ENCODE results near the gene CTNNA3. TPM values are rescaled to one million over a fixed set of nuclear protein-coding genes. Genes with fewer than 3 reads are reported as not detected.

Gene CTNNA3
- total RNA-seq, 4 donors from 2014 or later, result 0.47 to 3.3 (median 0.80) TPM; not detected in 1

DNA sequence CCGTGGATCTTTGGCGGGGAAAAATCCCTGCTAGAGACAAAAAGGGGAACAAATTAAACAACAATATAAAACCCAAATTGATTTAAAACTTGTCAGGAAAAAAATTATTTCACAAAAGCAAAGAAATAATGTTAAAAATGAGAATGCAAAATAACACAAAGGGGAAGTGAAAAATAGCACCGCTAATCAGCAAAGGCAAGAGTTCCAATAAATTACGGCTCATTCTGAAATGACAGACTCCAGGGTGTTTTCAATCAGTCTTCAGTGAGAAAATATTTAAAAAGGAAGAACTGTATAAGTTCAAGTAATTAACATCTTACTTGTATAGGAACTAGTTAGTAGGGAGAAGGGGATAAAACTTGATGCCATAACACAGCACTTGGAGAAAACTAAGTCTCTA is 433.3 kb downstream of the CTNNA3 start:
- DNase-seq, result no peak
- Histone ChIP-seq H3K36me3 (no peaks in the 10 kb centered on the region), H3K4me1 (peaks cover 0 to 4% (median 0%) of the 10 kb centered on the region in 4 donors), H3K27me3 (no peaks in the 10 kb centered on the region), H3K27ac (no peak overlapping the region), H3K4me3 (no peak overlapping the region), H3K9me3 (no peaks in the 10 kb centered on the region)
- TF ChIP-seq, protein P1, sequence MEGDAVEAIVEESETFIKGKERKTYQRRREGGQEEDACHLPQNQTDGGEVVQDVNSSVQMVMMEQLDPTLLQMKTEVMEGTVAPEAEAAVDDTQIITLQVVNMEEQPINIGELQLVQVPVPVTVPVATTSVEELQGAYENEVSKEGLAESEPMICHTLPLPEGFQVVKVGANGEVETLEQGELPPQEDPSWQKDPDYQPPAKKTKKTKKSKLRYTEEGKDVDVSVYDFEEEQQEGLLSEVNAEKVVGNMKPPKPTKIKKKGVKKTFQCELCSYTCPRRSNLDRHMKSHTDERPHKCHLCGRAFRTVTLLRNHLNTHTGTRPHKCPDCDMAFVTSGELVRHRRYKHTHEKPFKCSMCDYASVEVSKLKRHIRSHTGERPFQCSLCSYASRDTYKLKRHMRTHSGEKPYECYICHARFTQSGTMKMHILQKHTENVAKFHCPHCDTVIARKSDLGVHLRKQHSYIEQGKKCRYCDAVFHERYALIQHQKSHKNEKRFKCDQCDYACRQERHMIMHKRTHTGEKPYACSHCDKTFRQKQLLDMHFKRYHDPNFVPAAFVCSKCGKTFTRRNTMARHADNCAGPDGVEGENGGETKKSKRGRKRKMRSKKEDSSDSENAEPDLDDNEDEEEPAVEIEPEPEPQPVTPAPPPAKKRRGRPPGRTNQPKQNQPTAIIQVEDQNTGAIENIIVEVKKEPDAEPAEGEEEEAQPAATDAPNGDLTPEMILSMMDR (IDR thresholded peaks at IDR 0.05), result no peak
- no peak for TF ChIP-seq POLR2A (IDR thresholded peaks at IDR 0.05)

DNA sequence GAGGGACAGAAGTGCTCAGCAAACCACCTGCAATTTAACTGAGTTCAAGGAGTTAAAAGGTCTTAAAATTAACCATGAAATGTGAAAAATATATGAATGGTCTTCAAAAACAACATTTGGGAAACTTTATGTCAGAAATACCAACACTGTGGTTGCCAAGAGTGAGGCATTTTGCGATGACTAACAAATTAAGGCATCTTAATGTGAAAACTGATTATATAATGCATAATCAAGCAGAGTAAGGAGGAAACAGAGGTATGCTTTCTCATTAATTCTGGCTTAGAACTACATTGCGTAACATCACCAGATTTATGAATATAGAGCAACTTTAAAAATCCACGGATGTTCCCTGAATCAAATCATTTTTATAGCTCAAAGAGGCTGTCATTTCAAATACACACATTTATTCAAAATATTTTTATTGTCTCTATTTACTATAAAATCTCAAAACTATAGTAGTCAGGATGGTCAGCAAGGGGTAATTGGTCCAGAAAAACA is 434.6 kb downstream of the CTNNA3 start:
- H3K4me1 ChIP-seq, result peaks cover 0 to 4% (median 0%) of the 10 kb centered on the region in 4 donors
- no peak for TF ChIP-seq POLR2A (IDR thresholded peaks at IDR 0.05)
- TF ChIP-seq, protein P1 (IDR thresholded peaks at IDR 0.05), result no peak
- H3K27me3 ChIP-seq, result no peaks in the 10 kb centered on the region
- H3K9me3 ChIP-seq, result no peaks in the 10 kb centered on the region
- no peak overlapping the region for H3K4me3 ChIP-seq
- no peaks in the 10 kb centered on the region for H3K36me3 ChIP-seq
- DNase-seq, result no peak
- no peak overlapping the region for H3K27ac ChIP-seq

DNA sequence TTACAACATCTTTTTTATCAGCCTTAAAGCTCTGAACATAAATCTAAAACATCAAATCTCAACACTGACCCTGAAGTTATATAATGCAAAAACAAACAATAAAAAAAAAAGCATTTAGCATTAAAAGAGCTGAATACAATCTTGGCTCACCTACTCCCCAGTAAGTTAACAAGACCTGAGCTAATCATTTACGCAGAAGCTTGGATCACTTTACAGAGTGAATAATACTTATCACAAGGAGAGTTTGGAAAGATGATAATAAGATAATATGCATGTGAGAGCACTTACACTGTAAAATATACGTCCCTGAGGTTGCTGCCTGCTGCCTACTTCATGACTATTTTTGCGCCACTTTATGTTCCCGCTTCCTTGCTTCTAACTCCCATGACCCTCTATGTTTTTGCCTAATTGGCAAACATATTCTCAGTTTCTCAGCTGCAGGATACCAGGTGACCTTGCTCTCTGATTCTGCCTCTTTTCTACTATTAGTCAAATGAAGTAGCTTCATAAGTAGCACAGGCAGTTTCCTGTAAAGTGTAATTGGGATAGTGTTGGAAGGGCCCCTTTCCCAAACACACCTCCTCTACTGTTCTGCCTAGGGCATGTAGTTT is 436.6 kb downstream of the CTNNA3 start:
- Histone ChIP-seq H3K4me3 (no peak overlapping the region), H3K27ac (no peak overlapping the region)
- no peak for DNase-seq

DNA sequence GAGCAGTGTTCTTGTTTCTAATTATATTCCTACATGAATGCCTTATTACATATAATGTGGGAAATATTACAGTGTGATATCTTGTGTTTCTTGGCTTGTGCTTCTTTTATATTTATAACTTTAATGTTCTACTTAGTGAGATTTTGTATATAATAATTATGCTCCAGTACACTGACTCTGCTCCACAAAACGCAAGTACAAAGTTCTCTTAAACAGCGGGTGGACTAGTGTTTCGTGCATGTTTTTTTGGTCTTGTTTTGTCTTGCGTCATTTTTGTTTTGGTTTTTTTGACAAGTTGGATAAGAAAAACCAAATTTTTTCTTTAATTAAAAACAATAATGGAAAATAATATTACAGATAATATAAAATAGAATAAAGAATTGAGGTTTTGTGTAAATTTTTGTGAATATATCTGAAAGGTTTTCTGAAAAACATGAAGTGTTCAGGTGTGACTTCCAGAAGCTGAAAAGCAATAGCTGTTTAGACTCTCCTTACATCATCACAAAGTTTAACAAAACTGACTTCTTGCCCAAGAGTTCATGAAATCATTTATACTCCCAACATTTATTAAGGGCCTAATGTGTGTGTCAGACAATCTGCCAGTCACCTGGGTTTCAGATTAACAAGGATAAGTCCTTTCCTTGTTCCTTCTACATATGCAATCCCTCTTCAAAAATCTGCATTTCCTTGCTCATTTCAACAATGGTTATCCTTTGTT is 438.4 kb downstream of the CTNNA3 start:
- no peak for DNase-seq
- H3K27ac ChIP-seq, result no peak overlapping the region
- H3K9me3 ChIP-seq, result no peaks in the 10 kb centered on the region
- H3K4me3 ChIP-seq, result no peak overlapping the region
- H3K27me3 ChIP-seq, result no peaks in the 10 kb centered on the region
- H3K4me1 ChIP-seq, result peaks cover 0 to 4% (median 0%) of the 10 kb centered on the region in 4 donors
- TF ChIP-seq POLR2A (IDR thresholded peaks at IDR 0.05), result no peak
- TF ChIP-seq, protein P1 (IDR thresholded peaks at IDR 0.05), result no peak
- H3K36me3 ChIP-seq, result no peaks in the 10 kb centered on the region

More for the DNA sequence above, 436.6 kb downstream of the CTNNA3 start:
- no peaks in the 10 kb centered on the region for H3K27me3 ChIP-seq
- TF ChIP-seq, protein P1 (IDR thresholded peaks at IDR 0.05), result no peak
- TF ChIP-seq POLR2A (IDR thresholded peaks at IDR 0.05), result no peak
- H3K36me3 ChIP-seq, result no peaks in the 10 kb centered on the region
- H3K4me1 ChIP-seq, result peaks cover 0 to 4% (median 0%) of the 10 kb centered on the region in 4 donors
- H3K9me3 ChIP-seq, result no peaks in the 10 kb centered on the region

DNA sequence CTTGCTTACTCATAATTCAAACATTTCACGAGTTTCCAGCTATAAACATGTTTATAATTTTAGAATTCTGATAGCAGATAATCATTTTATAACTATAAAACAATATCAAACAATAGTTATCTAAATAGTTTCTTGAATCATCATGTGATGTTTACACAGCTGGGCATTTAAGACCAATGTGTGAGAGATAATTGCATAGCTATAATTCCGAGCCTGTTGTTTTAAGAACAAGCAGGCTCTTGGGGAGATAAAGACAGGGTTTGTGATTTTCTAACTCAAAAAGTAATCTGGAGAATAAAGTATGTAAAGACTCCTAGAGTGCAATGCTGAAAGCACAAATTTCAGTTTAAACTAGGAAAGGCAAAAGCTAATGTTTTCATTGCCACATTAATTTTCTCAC is 439.0 kb downstream of the CTNNA3 start:
- Histone ChIP-seq H3K27ac (no peak overlapping the region), H3K27me3 (no peaks in the 10 kb centered on the region), H3K9me3 (no peaks in the 10 kb centered on the region), H3K4me3 (no peak overlapping the region), H3K4me1 (peaks cover 0 to 4% (median 0%) of the 10 kb centered on the region in 4 donors), H3K36me3 (no peaks in the 10 kb centered on the region)
- TF ChIP-seq, protein P1 (IDR thresholded peaks at IDR 0.05), result no peak
- TF ChIP-seq POLR2A (IDR thresholded peaks at IDR 0.05), result no peak
- DNase-seq, result no peak
